B cell (primary cell): ENCODE results near the gene ITPR1. TPM values are rescaled to one million over a fixed set of nuclear protein-coding genes. Genes with fewer than 3 reads are reported as not detected.

Experiments used
- ATAC-seq: fragments of 200-7000 bp; cut with Tn5 transposase; one replicate; pipeline ENCODE4 v1.10.0; 2021; ENCODE audit warnings: low read depth, mild to moderate bottlenecking, moderate number of reproducible peaks, moderate library complexity
- CTCF ChIA-PET: fragments of 350-600 bp; sonication (Branson Sonifier 250); formaldehyde crosslinking; loops from one replicate; lab custom pipeline; 2021; ENCODE audit warnings: antibody characterized with exemption, inconsistent platforms; lab: Charles Lee
- POLR2A ChIA-PET: fragments of 350-600 bp; sonication (Branson Sonifier 250); formaldehyde crosslinking; loops from one replicate; lab custom pipeline; 2021; ENCODE audit warnings: antibody characterized with exemption; lab: Charles Lee
- DNase-seq: peaks from one replicate; pipeline ENCODE4 v3.0.0; 2013
- H2AFZ ChIP-seq: 2 replicates; pipeline ENCODE4 v1.6.1; 2012; ENCODE audit warnings: mild to moderate bottlenecking, low read depth, low read length; ENCODE audit not compliant: insufficient read depth, poor library complexity, severe bottlenecking
- H3K27ac ChIP-seq, 2 donors: 1 replicate in 1 of 2; 2 replicates in 1 of 2; pipeline ENCODE4 v1.5.1; 2012 to 2013; ENCODE audit warnings: low read length in 2 of 2, mild to moderate bottlenecking in 2 of 2, moderate library complexity in 1 of 2
- H3K27me3 ChIP-seq, 4 experiments: fragments of 200-600 bp in 1 of 4; sonication (generic) in 1 of 4; replicated peaks in 1 of 4; 1 replicate in 2 of 4; 2 replicates in 2 of 4; pipeline versions ENCODE4 v1.6.1 to v1.7.0; 2013 to 2016; ENCODE audit warnings: low read length in 3 of 4, mild to moderate bottlenecking in 2 of 4, mixed read lengths in 1 of 4, moderate library complexity in 1 of 4; ENCODE audit not compliant: insufficient read depth in 4 of 4, control insufficient read depth in 3 of 4; ENCODE audit errors: control extremely low read depth in 1 of 4
- H3K36me3 ChIP-seq, 2 experiments: replicated peaks in 1 of 2; 1 replicate in 1 of 2; 2 replicates in 1 of 2; pipeline versions ENCODE4 v1.6.1 to v1.7.1; 2013; ENCODE audit warnings: low read length in 1 of 2; ENCODE audit not compliant: insufficient read depth in 2 of 2, control insufficient read depth in 1 of 2; ENCODE audit errors: control extremely low read depth in 1 of 2, extremely low read depth in 1 of 2
- H3K4me1 ChIP-seq, 2 donors: fragments of 200-600 bp in 1 of 2; sonication (generic) in 1 of 2; 1 replicate in 1 of 2; 2 replicates in 1 of 2; pipeline versions ENCODE4 v1.5.1 to v1.6.1; 2013 to 2017; ENCODE audit warnings: low read length in 2 of 2; ENCODE audit not compliant: control insufficient read depth in 2 of 2, insufficient read depth in 2 of 2
- H3K4me2 ChIP-seq: replicated peaks from 2 replicates; pipeline ENCODE3; 2012; ENCODE audit warnings: mild to moderate bottlenecking, low read depth, low read length; ENCODE audit not compliant: poor library complexity, severe bottlenecking
- H3K4me3 ChIP-seq, 5 experiments: fragments of 200-600 bp in 1 of 5; sonication (generic) in 1 of 5; 1 replicate in 3 of 5; 2 replicates in 2 of 5; pipeline versions ENCODE4 v1.5.1 to v1.7.0; 2011 to 2016; ENCODE audit warnings: low read length in 4 of 5, mild to moderate bottlenecking in 4 of 5, low read depth in 2 of 5, control low read depth in 1 of 5, moderate library complexity in 1 of 5; ENCODE audit not compliant: insufficient read depth in 1 of 5; ENCODE audit errors: control extremely low read depth in 1 of 5, extremely low read depth in 1 of 5
- H3K79me2 ChIP-seq: fragments of 200-600 bp; sonication (generic); one replicate; pipeline ENCODE4 v1.6.0; 2016; ENCODE audit warnings: low read length; ENCODE audit not compliant: control insufficient read depth, insufficient read depth
- H3K9ac ChIP-seq: fragments of 200-600 bp; sonication (generic); 2 replicates; pipeline ENCODE4 v1.6.1; 2017; ENCODE audit warnings: mild to moderate bottlenecking, low read length, moderate library complexity
- H3K9me3 ChIP-seq, 3 donors: one replicate each; pipeline versions ENCODE4 v1.6.1 to v1.7.1; 2013; ENCODE audit warnings: low read length in 2 of 3; ENCODE audit not compliant: control insufficient read depth in 2 of 3, insufficient read depth in 1 of 3; ENCODE audit errors: control extremely low read depth in 1 of 3
- H4K20me1 ChIP-seq: 2 replicates; pipeline ENCODE4 v1.6.0; 2012; ENCODE audit warnings: mild to moderate bottlenecking, low read length; ENCODE audit not compliant: insufficient read depth, control insufficient read depth, poor library complexity, severe bottlenecking
- H3K27ac Mint-ChIP-seq: one replicate; pipeline ENCODE4 v1.8.0; 2021; ENCODE audit warnings: mixed read lengths
- H3K27me3 Mint-ChIP-seq: one replicate; pipeline ENCODE4 v1.8.0; 2021; ENCODE audit warnings: mixed read lengths
- H3K4me1 Mint-ChIP-seq: one replicate; pipeline ENCODE4 v1.8.0; 2021; ENCODE audit warnings: mixed read lengths
- H3K4me3 Mint-ChIP-seq: one replicate; pipeline ENCODE4 v1.8.0; 2021; ENCODE audit warnings: mixed read lengths
- H3K9me3 Mint-ChIP-seq: one replicate; pipeline ENCODE4 v1.8.0; 2022; ENCODE audit warnings: mixed read lengths; ENCODE audit not compliant: insufficient read depth
- EZH2 ChIP-seq: IDR thresholded peaks from 2 replicates; pipeline ENCODE4 v1.6.1; 2012; ENCODE audit warnings: borderline replicate concordance, low read depth, mild to moderate bottlenecking, moderate library complexity, low read length; ENCODE audit not compliant: insufficient read depth, poor library complexity, severe bottlenecking
- WGBS: methylation state at CpG from one replicate; pipeline ENCODE4 v1.1.5; 2013; ENCODE audit warnings: missing lambda C conversion rate; ENCODE audit not compliant: insufficient coverage; 5-methylcytosine and 5-hydroxymethylcytosine counted together
- intact Hi-C: fragments of 100-400 bp; cut with micrococcal nuclease; formaldehyde crosslinking; loops from one replicate; pipeline ENCODE4 v1.10.0; 2022
- polyA plus RNA-seq: library from polyadenylated mRNA; depleted of rRNA; stranded (reverse); fragments of >200 nt; gene quantifications from 2 replicates; pipeline ENCODE4 v1.2.3, GENCODE V29; 2012
- total RNA-seq, 2 donors: library from RNA; stranded (reverse); fragments of 120-200 nt in 1 of 2; gene quantifications; 1 replicate in 1 of 2; 2 replicates in 1 of 2; pipeline versions ENCODE4 v1.2.3 to v1.2.4, GENCODE V29; 2013 to 2022
- TF ChIP-seq, protein P1 (sequence below): fragments of 200-600 bp; IDR thresholded peaks from one replicate; pipeline ENCODE4 v1.8.0; 2022; ENCODE audit warnings: antibody characterized with exemption, mild to moderate bottlenecking

The ITPR1 gene
- total and polyA plus RNA-seq, 2 donors (not counting 1 experiment from before 2014, with no cell fraction given) = 64.0 to 332 TPM

DNA sequence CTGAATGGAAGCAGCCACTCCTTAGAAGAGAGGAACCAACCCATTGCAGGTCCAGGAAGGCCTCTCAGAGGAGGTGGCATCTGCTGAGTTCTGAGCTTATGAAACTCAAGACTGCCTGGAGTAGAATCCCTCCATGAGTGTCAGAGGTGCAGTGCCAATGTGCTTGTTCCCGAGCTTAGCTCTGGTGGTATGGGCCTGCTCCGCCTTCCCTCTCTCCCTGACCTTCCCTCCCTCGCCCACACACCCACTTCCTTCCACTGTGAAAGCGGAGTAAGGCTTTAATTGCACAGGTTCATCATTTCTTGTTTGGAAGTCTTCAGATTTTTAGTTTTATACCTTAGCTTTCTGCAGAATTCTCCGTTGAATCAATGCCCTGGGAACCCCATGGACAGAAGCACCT, 278.1 kb downstream of the ITPR1 start:
- Histone ChIP-seq H3K9ac (no peak overlapping the region), H3K9me3 (no peaks in the 10 kb centered on the region), H2AFZ (no peak overlapping the region), H3K4me1 (no peaks in the 10 kb centered on the region), H3K4me3 (no peak overlapping the region), H3K27me3 (no peaks in the 10 kb centered on the region), H3K79me2 (peaks cover 7% of the 10 kb centered on the region), H3K4me2 (no peak overlapping the region), H3K36me3 (peaks cover 0 to 98% of the 10 kb centered on the region in 2 experiments), H4K20me1 (peaks cover 66% of the 10 kb centered on the region), H3K27ac (no peak overlapping the region)
- H3K27ac Mint-ChIP-seq = no peak overlapping the region
- no peak overlapping the region for H3K4me3 Mint-ChIP-seq
- CTCF ChIA-PET = no interaction called here
- WGBS = 96% methylated on average over 4 of the region's 5 CpGs
- no peaks in the 10 kb centered on the region for H3K9me3 Mint-ChIP-seq
- POLR2A ChIA-PET = no interaction called here
- intact Hi-C loops = no loop called here
- no peak for TF ChIP-seq EZH2
- TF ChIP-seq, protein P1, sequence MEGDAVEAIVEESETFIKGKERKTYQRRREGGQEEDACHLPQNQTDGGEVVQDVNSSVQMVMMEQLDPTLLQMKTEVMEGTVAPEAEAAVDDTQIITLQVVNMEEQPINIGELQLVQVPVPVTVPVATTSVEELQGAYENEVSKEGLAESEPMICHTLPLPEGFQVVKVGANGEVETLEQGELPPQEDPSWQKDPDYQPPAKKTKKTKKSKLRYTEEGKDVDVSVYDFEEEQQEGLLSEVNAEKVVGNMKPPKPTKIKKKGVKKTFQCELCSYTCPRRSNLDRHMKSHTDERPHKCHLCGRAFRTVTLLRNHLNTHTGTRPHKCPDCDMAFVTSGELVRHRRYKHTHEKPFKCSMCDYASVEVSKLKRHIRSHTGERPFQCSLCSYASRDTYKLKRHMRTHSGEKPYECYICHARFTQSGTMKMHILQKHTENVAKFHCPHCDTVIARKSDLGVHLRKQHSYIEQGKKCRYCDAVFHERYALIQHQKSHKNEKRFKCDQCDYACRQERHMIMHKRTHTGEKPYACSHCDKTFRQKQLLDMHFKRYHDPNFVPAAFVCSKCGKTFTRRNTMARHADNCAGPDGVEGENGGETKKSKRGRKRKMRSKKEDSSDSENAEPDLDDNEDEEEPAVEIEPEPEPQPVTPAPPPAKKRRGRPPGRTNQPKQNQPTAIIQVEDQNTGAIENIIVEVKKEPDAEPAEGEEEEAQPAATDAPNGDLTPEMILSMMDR = no peak
- no peak for DNase-seq
- no peaks in the 10 kb centered on the region for H3K27me3 Mint-ChIP-seq
- H3K4me1 Mint-ChIP-seq = no peaks in the 10 kb centered on the region
- ATAC-seq = no peak

DNA sequence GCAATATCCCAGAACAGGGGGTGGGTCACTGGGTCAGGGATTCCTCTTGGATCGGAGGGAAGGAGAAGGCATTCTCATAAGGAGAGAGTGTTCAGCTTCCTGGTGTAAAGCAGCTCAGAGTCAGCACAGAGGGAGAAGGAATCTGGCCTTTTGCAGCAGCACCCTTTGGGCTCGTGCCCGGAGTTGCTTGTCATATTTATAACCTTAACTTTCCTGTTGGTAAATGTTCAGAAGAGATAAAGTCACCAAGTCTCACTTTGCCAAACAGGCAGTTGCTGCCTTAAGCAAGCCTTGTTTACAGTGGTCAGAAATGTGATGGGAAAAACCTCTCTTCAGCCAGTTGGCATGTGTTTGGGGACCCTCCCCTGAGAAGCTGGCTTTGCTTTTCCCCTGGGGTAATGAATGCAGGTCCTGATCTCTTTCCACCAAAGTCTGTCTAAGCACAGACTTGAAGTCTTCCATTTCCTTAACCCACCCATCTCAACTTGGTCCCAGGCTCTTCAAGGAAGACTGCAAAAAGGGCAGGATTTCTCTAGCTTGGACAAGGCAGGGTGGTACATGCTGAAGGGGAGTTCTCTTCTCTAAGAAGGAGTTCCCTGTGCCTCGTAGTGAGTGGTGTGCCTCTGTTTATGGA, 279.1 kb downstream of the ITPR1 start:
- Histone ChIP-seq H3K79me2 (no peaks in the 10 kb centered on the region), H3K27me3 (no peaks in the 10 kb centered on the region), H3K9me3 (no peaks in the 10 kb centered on the region), H3K4me3 (no peak overlapping the region), H3K27ac (peak overlapping the region in 1 of 2 donors; percentile 11), H3K36me3 (peaks cover 0 to 98% of the 10 kb centered on the region in 2 experiments), H3K4me2 (no peak overlapping the region), H2AFZ (no peak overlapping the region), H4K20me1 (peaks cover 61% of the 10 kb centered on the region), H3K4me1 (no peaks in the 10 kb centered on the region), H3K9ac (no peak overlapping the region)
- ATAC-seq (no peak), DNase-seq (no peak)
- no peaks in the 10 kb centered on the region for H3K4me1 Mint-ChIP-seq
- intact Hi-C loops = no loop called here
- no peak overlapping the region for H3K4me3 Mint-ChIP-seq
- no peak overlapping the region for H3K27ac Mint-ChIP-seq
- ChIA-PET CTCF (no interaction called here), POLR2A (no interaction called here)
- TF ChIP-seq, protein P1 = no peak
- TF ChIP-seq EZH2 = no peak
- 78% methylated on average over 2 of the region's 4 CpGs for whole genome bisulfite sequencing
- H3K9me3 Mint-ChIP-seq = no peaks in the 10 kb centered on the region
- H3K27me3 Mint-ChIP-seq = no peaks in the 10 kb centered on the region
